Parathyroid adenoma (tissue), 2 donors: ENCODE data around the gene CCDC194.
A peak's percentile ranks its signal among the peaks of the same experiment; 100 is the strongest.

Source experiments
- H2AFZ ChIP-seq: fragments of 300-600 bp; sonication (generic); one replicate; pipeline ENCODE4 v1.7.0; 2017; ENCODE audit warnings: antibody characterized with exemption, mild to moderate bottlenecking
- H3K27ac ChIP-seq: fragments of 300-600 bp; sonication (generic); one replicate; pipeline ENCODE4 v1.7.0; 2017
- H3K27me3 ChIP-seq: fragments of 300-600 bp; sonication (generic); one replicate; pipeline ENCODE4 v1.7.0; 2017; ENCODE audit warnings: low read length; ENCODE audit not compliant: control insufficient read depth, insufficient read depth
- H3K36me3 ChIP-seq: fragments of 300-600 bp; sonication (generic); one replicate; pipeline ENCODE4 v1.7.0; 2017; ENCODE audit warnings: low read length; ENCODE audit not compliant: control insufficient read depth, insufficient read depth
- H3K4me1 ChIP-seq: fragments of 300-600 bp; sonication (generic); one replicate; pipeline ENCODE4 v1.7.0; 2017; ENCODE audit warnings: control low read depth
- H3K4me2 ChIP-seq: fragments of 300-600 bp; sonication (generic); one replicate; pipeline ENCODE4 v1.7.0; 2017; ENCODE audit warnings: low read length
- H3K4me3 ChIP-seq: fragments of 300-600 bp; sonication (generic); one replicate; pipeline ENCODE4 v1.7.0; 2017; ENCODE audit warnings: low read depth, low read length
- H3K79me2 ChIP-seq: fragments of 300-600 bp; sonication (generic); one replicate; pipeline ENCODE4 v1.7.0; 2017; ENCODE audit warnings: control low read depth
- H3K9ac ChIP-seq: fragments of 300-600 bp; sonication (generic); one replicate; pipeline ENCODE4 v1.7.0; 2017; ENCODE audit warnings: mild to moderate bottlenecking
- H3K9me3 ChIP-seq: fragments of 300-600 bp; sonication (generic); one replicate; pipeline ENCODE4 v1.7.0; 2017; ENCODE audit warnings: low read length; ENCODE audit not compliant: control insufficient read depth
- TF ChIP-seq, protein P1 (sequence below): fragments of 300-600 bp; sonication (generic); IDR thresholded peaks from one replicate; pipeline ENCODE4 v1.7.0; 2017; ENCODE audit warnings: antibody characterized with exemption, mild to moderate bottlenecking
- donor health status: primary hyperparathyroidism.

Gene CCDC194, protein sequence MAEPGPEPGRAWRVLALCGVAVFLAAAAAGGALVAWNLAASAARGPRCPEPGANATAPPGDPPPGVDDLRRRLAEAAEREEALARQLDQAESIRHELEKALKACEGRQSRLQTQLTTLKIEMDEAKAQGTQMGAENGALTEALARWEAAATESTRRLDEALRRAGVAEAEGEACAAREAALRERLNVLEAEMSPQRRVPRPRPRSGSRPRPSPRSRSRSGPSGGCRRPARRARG

DNA sequence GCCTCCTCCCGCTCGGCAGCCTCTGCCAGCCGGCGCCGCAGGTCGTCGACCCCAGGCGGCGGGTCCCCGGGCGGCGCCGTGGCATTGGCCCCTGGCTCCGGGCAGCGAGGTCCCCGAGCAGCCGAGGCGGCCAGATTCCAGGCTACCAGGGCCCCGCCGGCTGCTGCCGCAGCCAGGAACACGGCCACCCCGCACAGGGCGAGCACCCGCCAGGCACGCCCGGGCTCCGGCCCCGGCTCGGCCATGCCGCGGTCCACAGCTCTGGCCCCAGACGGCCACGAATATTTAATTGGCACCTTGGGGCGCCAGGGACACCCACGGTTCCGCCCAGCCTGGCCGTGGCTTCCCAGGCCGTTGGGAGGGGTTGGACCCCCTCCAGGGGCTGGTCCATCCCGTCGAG, at the start of gene CCDC194:
TSS of gene CCDC194 (minus strand) at position 283 of the 400 bp plus-strand sequence. CDS start at position 245, 38 bp downstream.
- H3K4me3 ChIP-seq: no peak within 1 kb of the TSS
- no peak within 1 kb of the TSS for H3K27ac ChIP-seq
- H3K9me3 ChIP-seq: no peaks in the 10 kb centered on the region
- no peak within 1 kb of the TSS for H3K9ac ChIP-seq
- H3K4me1 ChIP-seq: peaks cover 6% of the 10 kb centered on the region
- no peak within 1 kb of the TSS for H3K4me2 ChIP-seq
- H3K36me3 ChIP-seq: no peaks in the 10 kb centered on the region
- no peak within 1 kb of the TSS for H2AFZ ChIP-seq
- no peaks in the 10 kb centered on the region for H3K79me2 ChIP-seq
- H3K27me3 ChIP-seq: no peaks in the 10 kb centered on the region
- TF ChIP-seq, protein P1, sequence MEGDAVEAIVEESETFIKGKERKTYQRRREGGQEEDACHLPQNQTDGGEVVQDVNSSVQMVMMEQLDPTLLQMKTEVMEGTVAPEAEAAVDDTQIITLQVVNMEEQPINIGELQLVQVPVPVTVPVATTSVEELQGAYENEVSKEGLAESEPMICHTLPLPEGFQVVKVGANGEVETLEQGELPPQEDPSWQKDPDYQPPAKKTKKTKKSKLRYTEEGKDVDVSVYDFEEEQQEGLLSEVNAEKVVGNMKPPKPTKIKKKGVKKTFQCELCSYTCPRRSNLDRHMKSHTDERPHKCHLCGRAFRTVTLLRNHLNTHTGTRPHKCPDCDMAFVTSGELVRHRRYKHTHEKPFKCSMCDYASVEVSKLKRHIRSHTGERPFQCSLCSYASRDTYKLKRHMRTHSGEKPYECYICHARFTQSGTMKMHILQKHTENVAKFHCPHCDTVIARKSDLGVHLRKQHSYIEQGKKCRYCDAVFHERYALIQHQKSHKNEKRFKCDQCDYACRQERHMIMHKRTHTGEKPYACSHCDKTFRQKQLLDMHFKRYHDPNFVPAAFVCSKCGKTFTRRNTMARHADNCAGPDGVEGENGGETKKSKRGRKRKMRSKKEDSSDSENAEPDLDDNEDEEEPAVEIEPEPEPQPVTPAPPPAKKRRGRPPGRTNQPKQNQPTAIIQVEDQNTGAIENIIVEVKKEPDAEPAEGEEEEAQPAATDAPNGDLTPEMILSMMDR: no peak

- Histone ChIP-seq H2AFZ (no peak overlapping the region), H3K4me3 (no peak overlapping the region), H3K9me3 (no peaks in the 10 kb centered on the region), H3K27me3 (no peaks in the 10 kb centered on the region), H3K36me3 (no peaks in the 10 kb centered on the region), H3K9ac (no peak overlapping the region), H3K4me1 (no peaks in the 10 kb centered on the region), H3K4me2 (no peak overlapping the region), H3K27ac (no peak overlapping the region), H3K79me2 (no peaks in the 10 kb centered on the region)
- TF ChIP-seq, protein P1: peak; percentile 45
Measured at GRCh38 chr19:17441241-17442021, 47.4 kb upstream of the CCDC194 start.

GRCh38 chr19:17436874-17437267, 42.9 kb upstream of the CCDC194 start:
- no peaks in the 10 kb centered on the region for H3K9me3 ChIP-seq
- no peak overlapping the region for H3K4me2 ChIP-seq
- no peaks in the 10 kb centered on the region for H3K79me2 ChIP-seq
- no peak overlapping the region for H2AFZ ChIP-seq
- no peak overlapping the region for H3K9ac ChIP-seq
- no peak overlapping the region for H3K27ac ChIP-seq
- peaks cover 3% of the 10 kb centered on the region for H3K4me1 ChIP-seq
- no peaks in the 10 kb centered on the region for H3K36me3 ChIP-seq
- no peaks in the 10 kb centered on the region for H3K27me3 ChIP-seq
- TF ChIP-seq, protein P1: no peak
- no peak overlapping the region for H3K4me3 ChIP-seq

GRCh38 chr19:17436094-17436873, 42.3 kb upstream of the CCDC194 start:
- Histone ChIP-seq H2AFZ (no peak overlapping the region), H3K27me3 (no peaks in the 10 kb centered on the region), H3K36me3 (no peaks in the 10 kb centered on the region), H3K79me2 (no peaks in the 10 kb centered on the region), H3K4me1 (peaks cover 3% of the 10 kb centered on the region), H3K4me3 (no peak overlapping the region), H3K9ac (no peak overlapping the region), H3K9me3 (no peaks in the 10 kb centered on the region), H3K27ac (no peak overlapping the region), H3K4me2 (no peak overlapping the region)
- TF ChIP-seq, protein P1: no peak
